Erythroblast (primary cell): ENCODE measurements around the gene CPN1.

Experiments used
- GATA1 ChIP-seq: IDR thresholded peaks from 2 replicates; pipeline ENCODE4 v1.6.1; 2011; ENCODE audit warnings: low read depth, mild to moderate bottlenecking, control low read depth, low read length, moderate library complexity
- POLR2A ChIP-seq: IDR thresholded peaks from 2 replicates; pipeline ENCODE4 v1.6.1; 2011; ENCODE audit warnings: mild to moderate bottlenecking, low read length

- no peak for TF ChIP-seq POLR2A
- no peak for TF ChIP-seq GATA1
Measured at GRCh38 chr10:100027416-100027815, 54.3 kb downstream of the CPN1 start.
